GM18868 (cell line): Measurements from ENCODE around the gene ACADS.

Experiments
- ATAC-seq: cut with Tn5 transposase; IDR thresholded peaks from one replicate; pipeline ENCODE4 v1.9.1; 2021; ENCODE audit warnings: mild to moderate bottlenecking, moderate library complexity; ENCODE audit not compliant: unreplicated experiment

Gene ACADS

GRCh38 chr12:120754792-120755191 lies 29.2 kb downstream of the ACADS start:
- ATAC-seq: no peak

DNA sequence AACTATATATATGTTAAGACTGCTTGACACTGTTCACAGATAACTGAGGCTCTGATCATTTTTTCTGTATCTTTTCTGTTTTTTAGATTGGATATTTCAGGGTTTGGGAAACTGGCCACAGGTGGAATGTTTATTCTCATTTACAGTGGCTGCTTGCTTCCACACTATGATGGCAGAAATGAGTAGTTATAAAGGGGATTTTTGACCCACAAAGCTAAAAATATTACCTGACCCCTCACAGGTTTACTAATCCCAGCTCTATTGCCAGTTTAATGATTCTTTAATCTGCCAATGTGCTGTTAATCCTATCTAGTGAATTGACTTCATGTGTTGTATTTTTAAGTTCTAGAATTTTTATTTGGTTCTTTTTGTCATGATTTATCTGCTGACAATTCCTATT lies 29.6 kb downstream of the ACADS start:
- no peak for ATAC-seq

DNA sequence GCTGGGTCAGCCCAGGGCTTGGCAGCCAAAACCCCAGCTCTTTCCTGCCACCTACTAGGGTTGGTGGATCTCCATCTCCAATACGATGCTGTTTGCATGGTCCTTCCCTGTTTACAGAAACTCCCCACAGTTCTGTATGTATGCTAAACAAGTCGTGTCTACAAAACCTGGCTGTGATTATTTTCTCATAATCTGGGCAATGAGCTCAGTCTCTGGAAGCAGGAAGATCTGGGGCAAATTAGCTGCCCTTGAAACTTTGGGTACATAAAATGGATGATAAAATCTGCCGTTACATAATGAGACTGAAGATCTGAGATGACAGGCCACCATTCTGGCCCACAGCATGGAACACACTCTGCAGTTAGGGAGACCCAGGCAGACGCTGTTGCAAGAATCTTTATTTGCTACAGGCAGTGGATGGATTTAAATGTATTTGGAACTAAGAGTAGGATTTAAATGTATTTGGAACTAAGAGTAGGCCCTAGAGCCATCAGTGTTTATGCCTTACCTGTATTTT lies 31.7 kb downstream of the ACADS start:
- no peak for ATAC-seq

DNA sequence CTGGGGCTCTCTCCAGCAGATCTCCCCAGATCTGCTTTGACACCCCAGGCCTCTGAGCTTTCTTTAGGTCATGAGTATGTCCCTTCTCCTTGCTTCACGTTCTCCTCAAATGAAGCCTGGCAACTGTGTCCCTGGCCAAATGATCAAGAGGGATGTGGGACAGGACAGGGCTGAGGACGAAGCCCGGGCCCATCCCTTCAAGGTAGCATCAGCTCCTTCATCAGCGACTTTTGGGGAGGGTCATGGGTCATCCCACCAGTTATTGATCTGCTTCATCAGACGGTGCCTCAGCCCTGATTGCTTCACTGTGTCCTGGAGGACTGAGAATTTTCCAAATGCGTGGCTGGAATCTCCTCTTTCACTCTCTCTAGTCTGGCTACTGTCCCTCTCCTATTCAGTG lies 32.3 kb downstream of the ACADS start:
- ATAC-seq: no peak

DNA sequence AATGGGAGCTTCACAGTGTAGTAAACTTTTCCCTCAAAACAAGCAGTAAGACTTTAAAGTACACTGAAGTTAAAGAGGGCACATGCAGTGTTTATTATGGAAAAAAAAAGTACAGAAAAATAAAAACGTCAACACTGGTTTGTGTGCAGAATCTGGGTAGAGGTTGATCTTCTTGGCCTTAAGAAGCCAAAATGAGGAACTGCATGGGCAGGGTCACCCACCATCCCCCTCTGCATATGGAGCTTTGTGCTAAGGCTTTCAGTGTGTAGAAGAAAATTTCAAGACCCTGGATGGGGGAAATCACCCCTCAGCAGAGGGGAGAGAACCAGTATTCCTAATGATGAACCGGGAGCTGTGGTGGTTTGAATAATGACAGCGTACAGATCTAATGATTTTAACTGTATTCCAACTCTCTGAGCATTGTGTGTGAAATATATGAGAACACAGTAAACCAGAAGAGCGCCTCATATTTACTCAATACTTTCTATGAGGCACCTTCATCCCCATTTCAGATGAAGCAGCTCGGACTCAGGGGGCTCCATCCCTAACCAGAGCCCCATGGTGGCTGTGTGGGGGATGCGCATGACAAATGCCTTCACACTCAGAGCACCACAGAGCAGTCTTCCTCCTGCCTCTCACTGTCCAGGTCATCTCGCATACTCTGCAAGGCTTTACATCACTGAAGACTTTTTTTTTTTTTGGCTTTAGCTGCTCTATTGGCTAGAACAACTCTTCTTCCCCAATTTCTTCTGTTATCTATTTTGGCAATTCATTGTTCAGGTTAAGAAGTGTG lies 33.4 kb downstream of the ACADS start:
- ATAC-seq: no peak

DNA sequence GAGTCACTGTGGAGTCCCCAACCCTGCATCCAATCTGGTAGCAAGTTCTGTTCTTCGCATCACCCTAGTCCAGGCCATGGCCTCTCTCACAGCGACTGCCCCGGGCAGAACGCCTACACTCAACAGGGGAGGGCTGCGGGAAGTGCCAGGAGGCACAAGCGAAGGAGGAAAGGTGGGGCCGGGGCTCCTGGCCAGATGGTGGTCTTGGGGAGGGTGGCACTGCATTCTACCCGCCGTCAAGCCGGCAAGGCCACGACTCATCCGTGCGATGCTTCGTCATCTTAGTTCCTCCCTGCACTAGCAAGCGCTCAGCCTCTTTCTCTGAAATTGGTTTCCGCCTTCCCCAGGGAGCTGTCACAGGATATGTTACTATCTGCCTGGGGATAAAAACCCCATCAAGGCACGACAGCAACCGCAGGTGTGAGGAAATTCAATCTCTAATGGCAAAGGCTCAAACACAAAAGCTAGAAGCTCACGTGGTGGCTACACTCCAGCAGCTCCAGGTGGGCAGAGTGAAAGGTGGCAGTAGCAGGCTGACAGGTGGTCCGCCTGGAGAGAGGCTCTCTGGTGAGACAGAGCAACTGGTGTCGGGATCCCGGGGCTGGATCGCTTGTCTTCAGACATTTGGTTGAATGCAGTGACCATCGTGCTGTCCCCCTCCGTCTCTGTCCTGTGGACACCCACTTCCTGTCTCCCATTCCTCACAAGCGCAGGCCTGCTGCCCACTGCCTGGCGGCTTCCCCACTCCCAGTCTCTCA lies 34.1 kb downstream of the ACADS start:
- no peak for ATAC-seq

GRCh38 chr12:120760349-120761254 lies 35.0 kb downstream of the ACADS start:
- ATAC-seq: no peak

GRCh38 chr12:120761519-120761934 lies 35.9 kb downstream of the ACADS start:
- no peak for ATAC-seq

DNA sequence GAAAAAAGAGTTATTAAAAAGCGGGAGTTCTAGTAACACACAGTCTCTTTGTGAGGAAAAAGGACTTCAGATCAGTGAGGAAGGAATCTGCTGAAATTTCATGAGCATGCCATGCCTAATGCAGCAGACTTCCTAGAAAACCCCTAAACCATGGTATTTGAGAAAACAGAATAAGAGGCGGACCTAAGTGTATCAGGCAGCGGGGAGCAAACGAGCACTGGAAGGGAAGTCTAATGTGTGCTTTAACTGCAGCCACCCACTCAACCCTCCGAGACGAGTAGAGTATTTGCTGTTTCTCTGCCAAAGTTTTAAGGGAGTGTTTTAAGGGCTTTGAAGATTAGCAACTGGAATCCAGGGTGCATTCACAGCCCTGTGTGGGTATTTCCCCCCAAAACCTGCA lies 36.5 kb downstream of the ACADS start:
- no peak for ATAC-seq

DNA sequence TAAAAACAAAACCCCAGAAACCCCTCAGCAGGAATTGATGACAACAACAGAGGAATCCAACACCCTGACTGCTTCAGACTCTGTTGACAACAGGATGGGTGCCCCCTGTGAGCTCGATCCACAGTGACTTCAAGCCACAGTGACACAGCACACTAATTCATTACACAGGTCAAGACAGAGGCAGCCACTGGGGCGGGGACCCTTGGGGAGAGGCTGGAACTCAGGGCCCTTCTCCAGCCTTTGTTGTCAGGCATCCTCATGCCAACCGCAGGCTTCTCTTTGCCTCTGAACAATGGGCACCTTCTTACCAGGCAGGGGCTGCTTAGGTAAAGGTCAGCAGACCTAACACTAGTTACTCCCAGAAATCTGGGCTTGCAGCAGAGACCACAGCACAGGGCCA lies 37.6 kb downstream of the ACADS start:
- no peak for ATAC-seq

- no peak for ATAC-seq
Observed at GRCh38 chr12:120764816-120765215, 39.2 kb downstream of the ACADS start.

DNA sequence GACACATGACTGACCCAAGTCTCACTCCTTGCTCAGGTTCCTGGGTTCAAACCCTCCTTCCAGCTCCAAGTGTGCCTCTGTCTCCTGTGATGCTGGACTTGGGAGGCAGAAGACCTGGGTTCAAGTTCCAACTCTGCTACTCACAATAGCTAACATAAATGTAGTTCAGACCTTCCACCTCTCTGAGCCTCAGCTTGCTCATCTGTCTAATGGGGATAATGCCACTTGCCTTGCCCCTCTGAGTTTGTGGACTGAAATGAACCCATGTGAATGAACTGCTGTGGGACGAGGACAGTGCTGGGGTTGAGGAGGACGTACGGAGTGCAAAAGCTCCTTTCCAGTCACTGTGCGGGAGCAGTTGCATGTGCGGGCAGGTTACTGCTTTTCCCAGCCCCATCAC lies 40.9 kb downstream of the ACADS start:
- no peak for ATAC-seq

GRCh38 chr12:120767071-120768024 lies 41.7 kb downstream of the ACADS start:
- no peak for ATAC-seq

GRCh38 chr12:120771097-120771496 lies 45.5 kb downstream of the ACADS start:
- ATAC-seq: no peak

DNA sequence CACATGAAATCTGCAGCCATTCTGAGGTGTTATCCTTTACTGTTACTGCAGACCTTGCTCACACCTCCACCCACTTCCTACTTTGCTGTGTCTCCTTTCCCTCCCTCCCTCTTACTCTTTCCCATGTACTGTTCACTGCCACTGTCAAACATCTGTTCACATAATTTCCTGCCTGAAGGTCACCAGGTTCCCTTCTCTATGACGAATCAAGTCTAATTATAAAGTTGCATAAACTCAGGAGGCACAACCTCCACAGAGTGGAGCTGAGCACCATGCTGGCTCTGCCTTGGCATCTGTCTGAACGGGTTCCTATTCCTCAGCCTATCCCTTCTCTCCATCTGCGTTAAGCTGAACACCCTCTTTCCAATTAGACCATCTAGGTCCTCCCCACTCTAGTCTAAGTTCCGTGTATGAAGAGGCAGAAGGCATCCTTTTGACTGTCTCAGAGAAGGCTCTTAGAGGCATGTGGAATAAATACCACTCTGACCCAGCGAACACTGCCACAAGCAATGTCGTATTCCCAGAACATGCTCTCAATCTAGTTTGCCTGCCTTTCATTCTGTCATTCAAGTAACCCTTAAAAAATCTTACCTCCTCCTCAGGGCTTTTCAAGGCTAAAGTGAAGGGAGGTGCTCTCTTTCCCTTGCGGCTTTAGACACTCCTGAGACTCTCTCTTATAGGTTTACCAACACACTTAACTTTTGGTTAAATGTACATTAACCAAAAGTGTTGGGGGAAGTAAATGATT lies 48.7 kb downstream of the ACADS start:
- ATAC-seq: no peak

GRCh38 chr12:120775862-120776552 lies 50.4 kb downstream of the ACADS start:
- ATAC-seq: no peak

DNA sequence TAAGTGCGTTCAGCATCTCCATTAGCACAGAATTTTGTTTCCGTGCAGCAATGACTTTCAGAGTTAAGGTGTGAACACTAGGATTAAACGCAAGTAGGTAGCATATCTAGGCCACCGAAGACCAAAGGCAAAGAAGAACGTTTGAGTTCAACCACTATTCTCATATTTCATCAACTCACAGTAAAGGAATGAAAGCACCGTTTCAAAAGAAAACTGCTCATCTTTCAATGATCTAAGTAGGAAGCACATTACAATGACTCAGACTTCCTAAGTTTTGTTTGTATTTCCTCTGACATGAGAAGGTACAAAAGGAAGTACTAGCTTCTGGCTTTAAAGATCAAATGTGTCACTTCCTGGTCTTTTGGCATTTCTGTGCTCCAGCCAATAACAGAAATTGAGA lies 57.6 kb downstream of the ACADS start:
- no peak for ATAC-seq

DNA sequence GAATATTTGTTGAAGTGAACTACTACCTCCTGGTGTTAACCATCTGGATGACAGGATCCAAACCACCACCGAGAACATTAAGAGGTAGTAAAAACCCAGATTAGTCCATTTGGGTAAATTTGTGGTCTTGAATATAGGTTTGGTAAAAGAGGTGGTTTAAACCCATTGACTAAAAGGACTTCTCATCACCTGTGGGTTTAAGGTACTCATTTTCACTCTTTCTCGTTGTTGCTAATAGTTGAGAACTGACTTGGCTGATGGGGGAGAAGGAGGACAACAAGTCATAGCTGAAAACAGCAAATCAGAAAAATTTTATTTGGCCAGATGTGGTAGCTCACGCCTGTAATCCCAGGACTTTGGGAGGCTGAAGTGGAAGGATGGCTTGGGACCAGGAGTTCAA lies 59.2 kb downstream of the ACADS start:
- ATAC-seq: no peak

DNA sequence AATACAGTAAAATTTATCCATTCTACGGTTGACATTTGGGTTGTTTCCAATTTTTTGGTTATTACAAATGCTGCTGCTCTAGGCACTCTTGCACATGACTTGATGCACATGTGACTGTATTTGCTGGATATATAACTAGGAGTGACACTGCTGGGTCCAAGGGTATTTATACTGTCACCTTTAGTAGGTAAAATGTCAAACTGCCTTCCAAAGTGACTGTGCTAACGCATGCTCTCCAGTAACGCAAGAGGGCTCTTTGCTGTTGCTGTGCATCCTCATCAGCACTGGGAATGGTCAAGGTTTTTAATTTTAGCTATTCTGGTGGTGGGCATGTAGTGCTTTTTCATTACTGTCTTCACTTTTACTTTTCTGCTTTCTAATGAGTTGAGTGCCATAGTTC lies 62.3 kb downstream of the ACADS start:
- ATAC-seq: no peak
